SKM-1 treated with dmso at 0.1 percent for 144 hours (cell line): ENCODE measurements around the gene RTN4IP1.
"Not testable (repeated sequence)": the region's sequence is repeated elsewhere in the genome, so short reads cannot be mapped to it uniquely, and the experiment has no call there.

ENCODE experiments used
- DNase-seq: peaks from one replicate; lab custom pipeline; 2025; ENCODE audit not compliant: unreplicated experiment; lab: John Stamatoyannopoulos, UW

RTN4IP1 gene

GRCh38 chr6:106628658-106629102 is 618 bp downstream of the RTN4IP1 start:
- DNase-seq: no peak

DNA sequence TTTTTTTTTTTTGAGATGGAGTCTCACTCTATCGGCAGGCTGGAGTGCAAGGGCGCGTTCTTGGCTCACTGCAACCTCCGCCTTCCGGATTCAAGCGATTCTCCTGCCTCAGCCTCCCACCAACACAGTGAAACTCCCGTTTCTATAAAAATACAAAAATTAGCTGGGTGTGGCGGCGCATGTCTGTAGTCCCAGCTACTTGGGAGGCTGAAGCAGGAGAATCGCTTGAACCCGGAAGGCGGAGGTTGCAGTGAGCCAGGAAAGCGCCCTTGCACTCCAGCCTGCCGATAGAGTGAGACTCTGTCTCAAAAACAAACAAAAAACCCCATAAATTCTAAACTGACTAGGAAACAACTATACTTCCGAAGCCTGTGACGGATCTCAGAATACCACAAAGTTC is 1.5 kb downstream of the RTN4IP1 start:
- DNase-seq: not testable (repeated sequence)

- no peak for DNase-seq
Observed at GRCh38 chr6:106626485-106626884, 2.8 kb downstream of the RTN4IP1 start.

DNA sequence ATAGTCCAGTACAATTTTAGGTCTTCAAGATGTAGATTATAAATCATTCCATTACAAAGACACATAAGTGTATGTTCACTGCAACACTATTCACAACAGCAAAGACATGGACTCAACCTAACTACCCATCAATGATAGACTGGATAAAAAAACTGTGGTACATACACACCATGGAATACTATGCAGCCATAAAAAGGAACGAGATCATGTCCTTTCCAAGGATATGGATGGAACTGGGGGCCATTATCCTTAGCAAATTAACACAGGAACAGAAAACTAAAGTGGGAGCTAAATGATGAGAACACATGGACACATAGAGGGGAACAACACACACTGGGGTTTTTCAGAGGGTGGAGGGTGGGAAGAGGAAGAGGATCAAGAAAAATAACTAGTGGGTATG is 6.3 kb downstream of the RTN4IP1 start:
- no peak for DNase-seq

DNA sequence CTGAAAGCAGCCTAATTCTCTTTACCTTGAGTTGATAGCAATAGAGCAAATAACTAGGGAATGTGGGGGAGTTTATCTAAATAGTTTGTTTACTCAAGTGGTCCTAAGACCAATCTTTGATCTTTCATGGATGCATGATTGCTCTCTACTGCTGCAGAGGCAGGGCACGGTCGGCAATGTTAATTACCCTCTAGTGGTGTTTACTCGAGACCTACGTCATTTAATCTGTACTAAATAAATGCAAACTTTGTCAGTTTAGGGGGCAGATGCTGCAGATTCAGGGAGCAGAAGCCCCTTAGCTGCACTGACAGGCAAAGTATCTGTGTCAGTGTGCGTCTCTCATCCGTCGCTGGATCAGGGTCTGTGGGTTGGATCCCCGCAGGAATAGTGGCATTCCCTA is 6.9 kb downstream of the RTN4IP1 start:
- DNase-seq: no peak

- DNase-seq: no peak
Observed at GRCh38 chr6:106620931-106621672, 8.2 kb downstream of the RTN4IP1 start.

GRCh38 chr6:106619223-106619622 is 10.1 kb downstream of the RTN4IP1 start:
- DNase-seq: no peak

- no peak for DNase-seq
Observed at GRCh38 chr6:106618324-106618723, 11.0 kb downstream of the RTN4IP1 start.

DNA sequence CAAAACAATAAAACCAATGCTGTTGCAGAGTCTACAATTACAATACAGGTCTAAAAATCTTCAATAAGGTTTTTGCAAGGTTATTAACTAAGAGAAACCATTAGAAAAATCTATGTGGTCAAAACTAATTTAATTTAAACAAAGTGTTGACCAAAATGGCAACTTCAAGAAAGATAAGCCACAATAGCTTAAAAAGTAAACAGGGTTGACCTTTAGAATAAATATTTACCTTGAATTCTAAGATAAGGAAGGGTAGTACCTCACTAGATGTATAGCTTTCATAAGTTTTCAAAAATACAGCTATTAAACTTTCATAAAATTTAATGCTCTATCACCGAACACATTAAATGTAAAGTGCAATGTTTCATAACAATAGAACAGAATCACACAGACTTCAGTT is 11.4 kb downstream of the RTN4IP1 start:
- DNase-seq: no peak

GRCh38 chr6:106617302-106617701 is 12.0 kb downstream of the RTN4IP1 start:
- no peak for DNase-seq

DNA sequence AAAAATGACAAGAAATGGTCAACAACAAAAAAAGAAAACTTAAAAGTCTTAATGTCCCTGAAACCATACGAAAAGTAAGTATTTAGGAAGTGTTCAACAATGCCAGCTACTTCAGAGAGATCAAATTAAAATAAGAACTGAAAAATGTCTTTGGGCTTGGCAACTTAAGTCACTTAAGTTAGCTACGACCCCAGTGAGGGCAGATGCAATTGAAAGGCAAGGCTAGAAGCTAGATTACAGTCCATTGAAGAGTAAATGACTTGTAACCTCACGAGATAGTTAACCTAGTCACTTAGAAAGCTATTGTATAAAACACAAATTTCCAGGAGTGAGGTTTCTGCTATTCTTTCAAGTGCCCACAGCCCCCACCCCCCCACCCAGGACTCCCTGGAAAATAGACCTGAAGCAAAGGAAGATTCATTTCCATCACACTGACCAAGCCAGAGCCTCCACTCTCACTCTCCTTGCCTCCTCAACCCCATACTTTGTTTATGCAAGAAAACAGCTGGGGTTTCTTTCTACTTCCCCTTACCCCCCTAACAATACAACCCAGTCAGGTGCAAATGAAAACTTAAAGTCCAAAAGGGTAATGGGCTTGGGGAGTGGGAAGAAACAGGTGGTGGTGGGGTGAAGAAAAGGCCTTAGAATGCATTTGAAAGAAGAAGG is 14.6 kb downstream of the RTN4IP1 start:
- DNase-seq: no peak

DNA sequence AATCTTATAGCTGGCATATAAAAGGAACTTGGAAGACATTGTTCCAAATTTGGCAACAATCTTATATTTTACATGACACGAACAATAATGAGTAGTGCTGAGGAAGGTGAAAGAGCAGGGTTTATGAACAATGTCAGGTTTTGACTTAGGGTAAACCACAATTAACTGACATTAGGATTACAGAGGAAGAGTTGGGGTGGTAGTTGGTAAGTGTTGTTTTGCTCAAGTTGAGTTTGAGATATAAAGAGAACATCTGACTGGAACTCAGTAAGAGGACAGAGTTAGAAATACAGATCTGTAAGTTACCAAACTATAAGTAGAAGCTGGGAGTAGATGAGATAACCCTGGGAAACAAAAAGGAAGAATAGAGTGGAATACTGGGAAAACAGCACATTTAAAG is 15.1 kb downstream of the RTN4IP1 start:
- DNase-seq: no peak

DNA sequence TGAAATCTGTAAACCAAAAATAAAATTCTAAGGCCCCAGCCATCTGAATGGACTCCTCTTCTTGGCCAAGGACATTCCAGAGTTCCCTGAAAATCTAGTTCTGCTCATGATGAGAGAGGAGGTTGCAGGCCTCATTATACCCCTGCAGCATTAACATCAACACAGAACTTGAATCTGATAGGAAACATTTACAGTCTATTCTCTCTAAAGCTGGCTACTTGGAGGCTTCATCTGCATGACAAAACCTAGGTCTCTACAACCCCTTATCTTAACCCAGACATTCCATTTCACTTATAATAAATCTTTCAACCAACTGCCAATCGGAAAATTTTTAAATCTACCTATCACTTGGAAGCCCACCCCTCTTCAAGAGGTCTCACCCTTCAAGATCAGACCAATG is 15.7 kb downstream of the RTN4IP1 start:
- no peak for DNase-seq

DNA sequence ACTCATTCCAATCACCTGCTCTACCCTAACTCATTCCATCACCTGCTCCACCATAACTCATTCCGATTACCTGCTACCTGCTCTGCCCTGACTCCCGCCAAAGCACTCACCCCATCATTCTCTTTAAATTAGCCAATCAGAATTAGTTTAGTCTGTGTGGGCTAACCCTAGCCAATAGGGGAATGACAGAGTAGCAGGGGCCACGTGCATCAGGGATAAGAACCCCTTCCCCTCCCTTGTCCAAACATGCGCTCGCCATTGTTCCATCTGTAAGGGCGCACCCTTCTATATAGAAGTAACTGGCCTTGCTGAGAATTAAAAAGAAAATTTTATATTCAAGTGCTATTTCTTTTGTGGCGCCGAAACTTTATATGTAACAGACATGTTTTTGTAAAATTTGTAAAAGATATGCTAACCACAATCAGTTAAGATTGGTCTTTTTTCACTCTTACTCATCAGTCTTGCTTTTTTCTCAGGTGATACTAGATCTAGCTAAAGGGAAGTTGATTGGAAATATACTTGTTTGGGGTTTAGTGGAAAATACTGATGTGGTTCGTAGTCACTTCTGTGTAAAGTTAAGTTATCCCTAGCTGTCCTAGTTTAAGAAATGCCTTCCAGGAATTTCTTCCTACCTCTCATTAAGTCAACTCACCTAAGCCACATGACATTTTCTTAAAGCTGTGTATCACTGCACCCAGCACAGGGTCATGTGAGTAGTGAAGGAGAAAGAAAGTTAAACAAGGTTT is 16.5 kb downstream of the RTN4IP1 start:
- DNase-seq: no peak

DNA sequence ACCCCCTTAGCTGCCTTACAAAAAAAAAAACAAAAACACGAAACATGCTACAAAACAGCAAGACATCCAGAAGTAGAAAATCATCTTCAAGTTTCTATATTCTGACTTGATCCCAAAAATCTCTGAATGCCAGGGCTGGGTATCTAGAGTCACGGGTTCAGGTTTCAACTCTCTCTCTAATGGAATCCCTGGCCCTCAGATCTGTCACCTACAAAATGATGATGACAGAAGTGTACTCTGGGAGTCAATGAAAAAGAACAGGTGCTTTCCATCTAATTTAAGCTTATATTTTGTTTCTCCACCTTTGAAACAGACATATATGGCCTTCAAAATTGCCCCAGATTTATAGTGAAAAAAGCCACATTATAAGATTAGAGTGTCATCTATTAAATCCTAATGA is 18.3 kb downstream of the RTN4IP1 start:
- DNase-seq: no peak

DNA sequence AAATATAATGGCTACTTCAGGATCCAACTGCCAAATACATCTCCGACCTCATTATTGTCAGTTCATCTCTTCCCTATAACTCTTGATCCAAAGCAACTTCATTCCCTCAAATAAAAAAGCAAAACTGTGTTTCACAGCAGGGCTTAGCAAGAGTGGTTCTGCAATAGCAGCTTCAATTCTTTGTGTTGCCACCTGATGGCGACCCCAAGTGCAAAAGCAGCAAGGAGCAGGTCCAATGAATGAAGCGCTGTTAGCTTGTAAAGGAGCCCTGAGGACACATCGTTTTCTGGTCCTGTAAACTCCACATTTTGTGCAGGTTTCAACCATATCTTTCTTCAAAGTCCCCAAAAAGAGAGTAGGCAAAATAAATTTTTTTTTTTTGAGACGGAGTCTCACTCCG is 19.6 kb downstream of the RTN4IP1 start:
- DNase-seq: peak; percentile 9

GRCh38 chr6:106608080-106608668 is 21.1 kb downstream of the RTN4IP1 start:
- peak; percentile 78 for DNase-seq

- DNase-seq: no peak
Observed at GRCh38 chr6:106600329-106600728, 29.0 kb downstream of the RTN4IP1 start.

DNA sequence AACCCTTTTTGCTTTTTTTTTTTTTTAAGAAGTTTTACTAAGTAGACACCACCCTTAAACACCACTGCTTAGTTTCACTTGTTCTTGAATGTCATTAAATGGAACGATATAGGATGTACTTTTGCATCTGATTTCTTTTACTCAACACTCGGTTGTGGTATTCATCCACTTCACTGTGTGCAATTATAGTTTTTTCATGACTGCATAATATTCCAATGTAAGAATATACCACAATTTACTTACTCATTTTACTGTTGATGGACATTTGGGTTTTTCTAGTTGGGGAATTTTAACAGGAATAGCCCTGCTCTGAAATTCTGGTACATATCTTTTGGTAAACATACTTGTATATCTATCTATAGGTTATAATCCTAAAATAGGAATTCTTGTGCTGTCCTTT is 29.9 kb downstream of the RTN4IP1 start:
- no peak for DNase-seq

GRCh38 chr6:106591111-106591825 is 38.0 kb downstream of the RTN4IP1 start:
- DNase-seq: no peak

DNA sequence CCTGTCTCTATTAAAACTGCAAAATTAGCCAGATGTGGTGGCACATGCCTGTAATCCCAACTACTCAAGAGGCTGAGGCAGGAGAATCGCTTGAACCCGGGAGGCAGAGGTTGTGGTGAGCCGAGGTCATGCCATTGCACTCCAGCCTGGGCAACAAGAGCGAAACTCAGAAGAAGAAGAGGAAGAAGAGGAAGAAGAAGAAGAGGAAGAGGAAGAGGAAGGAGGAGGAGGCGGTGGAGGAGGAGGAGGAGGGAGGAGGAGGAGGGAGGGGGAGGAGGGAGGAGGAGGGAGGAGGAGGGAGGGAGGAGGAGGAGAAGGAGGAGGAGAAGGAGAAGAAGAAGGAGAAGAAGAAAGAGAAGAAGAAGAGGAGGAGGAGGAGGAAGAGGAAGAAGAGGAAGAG is 40.4 kb downstream of the RTN4IP1 start:
- DNase-seq: peak; percentile 4
